ENCODE measurements around the gene TMCO6. TPM values are rescaled to one million over a fixed set of nuclear protein-coding genes. Genes with fewer than 3 reads are reported as not detected.

Gene TMCO6
- total and polyA plus RNA-seq, 9 of the 15 experiments (the other 6 are each of a cell fraction or from before 2014, with no cell fraction given) = 3.4 to 46.4 (median 16.7) TPM

DNA sequence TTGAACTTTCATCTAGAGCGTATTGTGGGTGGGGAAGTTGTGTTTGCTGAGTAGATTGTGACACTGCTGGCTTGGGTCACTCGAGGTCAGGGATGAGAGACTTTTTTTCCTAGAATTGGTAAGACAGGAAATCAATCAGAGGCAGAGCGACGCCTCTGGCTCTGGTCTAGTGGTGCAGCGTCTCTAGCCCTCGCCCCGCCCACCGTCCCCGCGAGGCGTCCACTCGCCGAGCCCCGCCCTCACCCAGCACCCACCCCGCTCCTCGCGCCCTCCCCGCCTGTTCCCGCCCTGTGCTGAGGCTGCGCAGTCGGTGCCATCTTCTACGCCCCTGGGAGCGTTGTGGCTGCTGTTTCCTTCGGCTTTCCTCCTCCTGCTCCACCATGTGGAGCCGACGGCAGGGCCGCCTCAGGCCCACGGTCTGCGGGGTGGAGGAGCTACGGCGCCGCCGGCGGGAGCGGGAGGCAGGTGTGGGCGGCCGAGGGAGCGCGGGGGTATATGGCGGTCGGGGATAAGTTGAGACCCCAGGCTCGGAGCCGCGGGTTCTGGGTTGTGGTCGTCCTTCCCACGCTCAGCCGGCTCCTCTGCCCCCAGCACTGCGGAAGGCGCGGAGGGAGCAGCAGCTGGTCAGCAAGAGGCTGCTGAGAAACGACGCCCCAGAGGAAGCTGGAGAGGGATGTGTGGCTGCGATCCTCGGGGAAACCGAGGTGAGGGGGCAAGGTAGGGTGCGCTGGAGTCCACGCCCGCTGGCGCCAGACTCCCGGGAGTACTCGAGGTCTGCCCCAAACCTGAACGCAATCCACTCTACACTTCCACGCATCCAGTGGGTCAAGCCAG is at the start of gene TMCO6 (continued):
- TF ChIP-seq, protein P1, sequence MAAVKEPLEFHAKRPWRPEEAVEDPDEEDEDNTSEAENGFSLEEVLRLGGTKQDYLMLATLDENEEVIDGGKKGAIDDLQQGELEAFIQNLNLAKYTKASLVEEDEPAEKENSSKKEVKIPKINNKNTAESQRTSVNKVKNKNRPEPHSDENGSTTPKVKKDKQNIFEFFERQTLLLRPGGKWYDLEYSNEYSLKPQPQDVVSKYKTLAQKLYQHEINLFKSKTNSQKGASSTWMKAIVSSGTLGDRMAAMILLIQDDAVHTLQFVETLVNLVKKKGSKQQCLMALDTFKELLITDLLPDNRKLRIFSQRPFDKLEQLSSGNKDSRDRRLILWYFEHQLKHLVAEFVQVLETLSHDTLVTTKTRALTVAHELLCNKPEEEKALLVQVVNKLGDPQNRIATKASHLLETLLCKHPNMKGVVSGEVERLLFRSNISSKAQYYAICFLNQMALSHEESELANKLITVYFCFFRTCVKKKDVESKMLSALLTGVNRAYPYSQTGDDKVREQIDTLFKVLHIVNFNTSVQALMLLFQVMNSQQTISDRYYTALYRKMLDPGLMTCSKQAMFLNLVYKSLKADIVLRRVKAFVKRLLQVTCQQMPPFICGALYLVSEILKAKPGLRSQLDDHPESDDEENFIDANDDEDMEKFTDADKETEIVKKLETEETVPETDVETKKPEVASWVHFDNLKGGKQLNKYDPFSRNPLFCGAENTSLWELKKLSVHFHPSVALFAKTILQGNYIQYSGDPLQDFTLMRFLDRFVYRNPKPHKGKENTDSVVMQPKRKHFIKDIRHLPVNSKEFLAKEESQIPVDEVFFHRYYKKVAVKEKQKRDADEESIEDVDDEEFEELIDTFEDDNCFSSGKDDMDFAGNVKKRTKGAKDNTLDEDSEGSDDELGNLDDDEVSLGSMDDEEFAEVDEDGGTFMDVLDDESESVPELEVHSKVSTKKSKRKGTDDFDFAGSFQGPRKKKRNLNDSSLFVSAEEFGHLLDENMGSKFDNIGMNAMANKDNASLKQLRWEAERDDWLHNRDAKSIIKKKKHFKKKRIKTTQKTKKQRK (IDR thresholded peaks at IDR 0.05; ENCODE audit: borderline replicate concordance, low read depth, low read length) = no peak
- TF ChIP-seq DDX20 (tag; IDR thresholded peaks at IDR 0.05; ENCODE audit: low read depth) = no peak
- no peak for TF ChIP-seq BCL6 (CRISPR knock-in tag; IDR thresholded peaks at IDR 0.05)
- peak; percentile 92 to 93 for TF ChIP-seq NRF1 (conservative IDR thresholded peaks at IDR 0.05 in 1 of 2, IDR thresholded peaks at IDR 0.05 in 1 of 2)
- no peak for TF ChIP-seq ZNF124 (CRISPR knock-in tag; IDR thresholded peaks at IDR 0.05)
- TF ChIP-seq STAT5A (IDR thresholded peaks at IDR 0.05; ENCODE audit: borderline replicate concordance, low read length) = peak; percentile 94
- TF ChIP-seq SIN3B (IDR thresholded peaks at IDR 0.05; ENCODE audit: low read depth) = peak; percentile 14; the same call in 1 of the 2 replicates
- no peak for TF ChIP-seq ZNF121 (CRISPR knock-in tag; conservative IDR thresholded peaks at IDR 0.05)
- no peak for TF ChIP-seq E2F3 (CRISPR knock-in tag; IDR thresholded peaks at IDR 0.05)
- TF ChIP-seq, protein P2, sequence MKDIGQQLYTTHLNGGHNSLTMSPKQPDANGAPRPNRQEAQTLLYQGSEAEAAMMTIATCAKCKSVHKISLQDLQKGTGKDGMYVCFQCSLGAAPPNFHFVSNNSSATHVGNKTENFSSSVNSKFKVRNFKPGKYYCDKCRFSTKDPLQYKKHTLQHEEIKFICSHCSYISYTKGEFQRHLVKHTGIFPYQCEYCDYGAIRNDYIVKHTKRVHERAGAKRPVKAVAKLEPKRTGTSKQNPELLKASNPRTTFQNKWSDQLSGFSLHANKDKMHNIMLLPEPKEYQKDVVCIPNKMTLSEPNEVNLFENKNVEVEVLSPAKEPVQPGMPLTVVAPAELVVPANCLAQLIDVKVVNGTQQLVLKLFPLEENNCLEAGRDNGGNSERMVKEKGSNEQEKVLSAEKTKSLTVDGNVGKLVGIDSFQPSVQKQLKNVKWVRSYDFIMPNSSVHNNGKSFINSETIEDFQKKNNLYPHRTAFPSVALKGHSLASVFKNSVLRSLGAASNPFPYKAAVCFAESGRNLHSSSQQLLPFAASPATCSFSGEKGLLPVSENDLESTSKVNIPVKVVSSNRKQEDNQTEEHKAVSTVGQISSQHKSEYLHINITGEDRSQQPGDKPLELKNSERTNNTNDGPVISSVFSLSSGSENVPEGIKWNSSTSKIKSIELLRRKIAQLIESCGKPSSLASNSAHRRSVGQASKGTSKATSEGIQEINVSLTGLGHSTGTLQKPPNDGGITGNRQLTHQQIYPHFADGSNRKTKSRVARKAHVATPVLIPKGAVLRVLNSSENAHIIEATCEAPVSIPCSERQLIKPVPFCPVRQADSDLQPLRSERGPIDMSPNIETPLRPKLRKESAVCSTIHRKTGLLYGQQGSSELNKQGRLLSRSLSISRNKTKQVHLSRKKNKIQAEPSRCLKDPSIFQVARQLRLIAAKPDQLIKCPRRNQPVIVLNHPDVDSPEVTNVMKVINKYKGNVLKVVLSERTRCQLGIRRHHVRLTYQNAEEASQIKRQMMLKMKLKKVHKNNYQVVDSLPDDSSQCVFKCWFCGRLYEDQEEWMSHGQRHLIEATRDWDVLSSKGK (CRISPR knock-in tag; IDR thresholded peaks at IDR 0.05) = no peak
- TF ChIP-seq HDAC8 (tag; IDR thresholded peaks at IDR 0.05) = peak; percentile 47; the same call in 1 of the 2 replicates
- TF ChIP-seq TBL1XR1 (IDR thresholded peaks at IDR 0.05; ENCODE audit: low read length in 2 of 2) = peak; percentile 45 to 91; a peak in 3 of 4 replicates
- no peak for TF ChIP-seq ZNF780A (CRISPR knock-in tag; IDR thresholded peaks at IDR 0.05)
- peak; percentile 23; the same call in 1 of the 2 replicates for TF ChIP-seq MBD2 (IDR thresholded peaks at IDR 0.05; ENCODE audit: borderline replicate concordance, low read depth)
- TF ChIP-seq GATA2 (CRISPR knock-in tag; IDR thresholded peaks at IDR 0.05) = no peak
- no peak for TF ChIP-seq ZNF263 (CRISPR knock-in tag; IDR thresholded peaks at IDR 0.05; ENCODE audit: borderline replicate concordance)
- no peak for TF ChIP-seq SREBF1 (IDR thresholded peaks at IDR 0.05; ENCODE audit: borderline replicate concordance, low read depth, low read length)
- no peak for TF ChIP-seq COPS2 (conservative IDR thresholded peaks at IDR 0.05)
- TF ChIP-seq, protein P3, sequence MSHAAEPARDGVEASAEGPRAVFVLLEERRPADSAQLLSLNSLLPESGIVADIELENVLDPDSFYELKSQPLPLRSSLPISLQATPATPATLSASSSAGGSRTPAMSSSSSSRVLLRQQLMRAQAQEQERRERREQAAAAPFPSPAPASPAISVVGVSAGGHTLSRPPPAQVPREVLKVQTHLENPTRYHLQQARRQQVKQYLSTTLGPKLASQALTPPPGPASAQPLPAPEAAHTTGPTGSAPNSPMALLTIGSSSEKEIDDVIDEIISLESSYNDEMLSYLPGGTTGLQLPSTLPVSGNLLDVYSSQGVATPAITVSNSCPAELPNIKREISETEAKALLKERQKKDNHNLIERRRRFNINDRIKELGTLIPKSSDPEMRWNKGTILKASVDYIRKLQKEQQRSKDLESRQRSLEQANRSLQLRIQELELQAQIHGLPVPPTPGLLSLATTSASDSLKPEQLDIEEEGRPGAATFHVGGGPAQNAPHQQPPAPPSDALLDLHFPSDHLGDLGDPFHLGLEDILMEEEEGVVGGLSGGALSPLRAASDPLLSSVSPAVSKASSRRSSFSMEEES (CRISPR knock-in tag; IDR thresholded peaks at IDR 0.05) = no peak
- TF ChIP-seq ASH1L (IDR thresholded peaks at IDR 0.05; ENCODE audit: borderline replicate concordance, low read depth, partially characterized antibody) = no peak

Measured in K562 (cell line).